Measurements from ENCODE around the gene SYT8.

The SYT8 gene

DNA sequence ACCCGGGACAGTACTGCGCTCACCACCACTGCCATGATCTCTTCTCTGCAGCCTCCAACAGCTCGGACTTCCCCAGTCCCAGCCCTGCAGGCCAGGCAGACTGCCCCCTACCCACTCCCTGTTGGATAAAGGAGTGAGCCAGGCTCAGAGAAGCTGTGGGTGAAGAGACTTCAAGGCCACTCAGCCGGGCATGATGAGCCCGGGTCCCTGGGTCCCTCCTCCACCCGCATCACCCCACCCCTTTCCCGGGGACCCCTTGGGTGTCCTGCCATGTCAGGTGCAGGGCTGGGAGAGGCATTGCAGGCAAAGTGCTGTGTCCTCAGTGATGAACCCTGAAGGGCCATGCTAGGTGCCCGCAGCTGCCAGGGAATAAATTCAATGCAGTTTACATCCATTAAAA lies 32.6 kb downstream of the SYT8 start:
- no peak overlapping the region for H3K4me3 ChIP-seq (ENCODE audit: low read depth, low read length)
- DNase-seq (ENCODE audit: low read depth) = no peak
- TF ChIP-seq, protein P1, sequence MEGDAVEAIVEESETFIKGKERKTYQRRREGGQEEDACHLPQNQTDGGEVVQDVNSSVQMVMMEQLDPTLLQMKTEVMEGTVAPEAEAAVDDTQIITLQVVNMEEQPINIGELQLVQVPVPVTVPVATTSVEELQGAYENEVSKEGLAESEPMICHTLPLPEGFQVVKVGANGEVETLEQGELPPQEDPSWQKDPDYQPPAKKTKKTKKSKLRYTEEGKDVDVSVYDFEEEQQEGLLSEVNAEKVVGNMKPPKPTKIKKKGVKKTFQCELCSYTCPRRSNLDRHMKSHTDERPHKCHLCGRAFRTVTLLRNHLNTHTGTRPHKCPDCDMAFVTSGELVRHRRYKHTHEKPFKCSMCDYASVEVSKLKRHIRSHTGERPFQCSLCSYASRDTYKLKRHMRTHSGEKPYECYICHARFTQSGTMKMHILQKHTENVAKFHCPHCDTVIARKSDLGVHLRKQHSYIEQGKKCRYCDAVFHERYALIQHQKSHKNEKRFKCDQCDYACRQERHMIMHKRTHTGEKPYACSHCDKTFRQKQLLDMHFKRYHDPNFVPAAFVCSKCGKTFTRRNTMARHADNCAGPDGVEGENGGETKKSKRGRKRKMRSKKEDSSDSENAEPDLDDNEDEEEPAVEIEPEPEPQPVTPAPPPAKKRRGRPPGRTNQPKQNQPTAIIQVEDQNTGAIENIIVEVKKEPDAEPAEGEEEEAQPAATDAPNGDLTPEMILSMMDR (IDR thresholded peaks at IDR 0.05; ENCODE audit: insufficient read depth, low read depth, low read length, missing control alignments) = no peak

DNA sequence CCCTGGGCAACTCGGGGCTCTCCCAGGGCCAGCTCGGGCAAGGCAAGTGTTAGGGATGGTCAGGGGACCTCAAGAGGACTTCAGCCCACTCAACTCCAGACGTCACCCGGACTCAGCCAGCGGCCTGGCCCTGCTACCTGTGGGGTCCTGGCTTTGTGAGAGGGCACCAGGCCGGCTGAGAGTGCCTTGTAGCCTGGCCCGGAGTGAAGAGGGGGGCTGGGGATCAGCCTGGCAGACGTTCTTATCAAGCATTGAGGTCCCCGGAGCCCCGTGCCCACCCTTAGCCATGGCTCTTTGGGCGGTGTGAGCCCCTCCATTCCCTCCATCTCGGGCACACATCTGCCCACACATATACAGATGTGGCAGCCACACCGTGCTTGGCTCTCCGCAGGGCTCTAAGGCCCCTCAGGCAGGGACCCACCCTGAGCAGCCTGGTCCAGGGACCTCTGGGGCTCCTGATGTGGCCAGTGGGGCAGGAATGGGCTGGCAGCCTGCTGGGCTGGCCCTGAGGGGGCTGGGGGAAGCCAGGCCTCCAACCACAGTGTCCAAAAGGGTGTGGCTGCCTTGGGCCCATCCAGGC lies 33.4 kb downstream of the SYT8 start:
- TF ChIP-seq, protein P1 (IDR thresholded peaks at IDR 0.05; ENCODE audit: insufficient read depth, low read depth, low read length, missing control alignments) = no peak
- no peak overlapping the region for H3K4me3 ChIP-seq (ENCODE audit: low read depth, low read length)

DNA sequence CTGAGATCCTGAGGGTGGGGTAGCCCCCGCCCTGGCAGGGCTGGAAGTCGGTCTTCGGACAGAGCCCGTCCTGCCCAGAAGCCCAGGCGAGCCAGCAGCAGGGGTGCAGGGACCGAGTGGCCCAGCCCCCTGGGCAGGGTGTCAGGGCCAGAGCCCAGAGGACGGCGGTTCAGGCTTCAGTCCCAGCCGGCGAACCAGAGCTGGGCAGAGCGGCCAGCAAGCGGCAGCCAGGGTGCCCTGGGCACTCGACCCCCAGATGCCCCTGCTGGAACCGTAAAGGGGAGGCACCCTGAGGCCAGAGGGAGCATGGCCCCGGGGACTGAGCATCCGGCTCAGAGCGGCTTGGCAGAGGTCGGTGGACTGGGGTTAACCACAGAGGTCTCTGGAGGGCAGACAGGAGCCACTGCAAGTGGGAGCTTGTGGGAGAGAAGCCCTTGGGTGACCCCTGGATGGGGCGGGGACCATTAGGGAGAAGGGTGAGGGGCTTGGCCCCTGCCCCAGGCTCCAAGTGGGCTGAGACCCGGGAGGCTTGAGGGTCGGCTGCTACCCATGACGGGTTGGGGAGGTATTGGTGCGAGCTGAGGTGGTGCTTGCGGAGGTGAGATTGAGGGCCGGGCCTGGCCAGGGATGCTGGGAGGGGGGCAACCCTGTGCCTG lies 34.0 kb downstream of the SYT8 start:
- TF ChIP-seq, protein P1 (IDR thresholded peaks at IDR 0.05; ENCODE audit: insufficient read depth, low read depth, low read length, missing control alignments) = no peak
- DNase-seq (ENCODE audit: low read depth) = no peak
- no peak overlapping the region for H3K4me3 ChIP-seq (ENCODE audit: low read depth, low read length)

More for the DNA sequence above, 33.4 kb downstream of the SYT8 start:
- DNase-seq (ENCODE audit: low read depth) = no peak

DNA sequence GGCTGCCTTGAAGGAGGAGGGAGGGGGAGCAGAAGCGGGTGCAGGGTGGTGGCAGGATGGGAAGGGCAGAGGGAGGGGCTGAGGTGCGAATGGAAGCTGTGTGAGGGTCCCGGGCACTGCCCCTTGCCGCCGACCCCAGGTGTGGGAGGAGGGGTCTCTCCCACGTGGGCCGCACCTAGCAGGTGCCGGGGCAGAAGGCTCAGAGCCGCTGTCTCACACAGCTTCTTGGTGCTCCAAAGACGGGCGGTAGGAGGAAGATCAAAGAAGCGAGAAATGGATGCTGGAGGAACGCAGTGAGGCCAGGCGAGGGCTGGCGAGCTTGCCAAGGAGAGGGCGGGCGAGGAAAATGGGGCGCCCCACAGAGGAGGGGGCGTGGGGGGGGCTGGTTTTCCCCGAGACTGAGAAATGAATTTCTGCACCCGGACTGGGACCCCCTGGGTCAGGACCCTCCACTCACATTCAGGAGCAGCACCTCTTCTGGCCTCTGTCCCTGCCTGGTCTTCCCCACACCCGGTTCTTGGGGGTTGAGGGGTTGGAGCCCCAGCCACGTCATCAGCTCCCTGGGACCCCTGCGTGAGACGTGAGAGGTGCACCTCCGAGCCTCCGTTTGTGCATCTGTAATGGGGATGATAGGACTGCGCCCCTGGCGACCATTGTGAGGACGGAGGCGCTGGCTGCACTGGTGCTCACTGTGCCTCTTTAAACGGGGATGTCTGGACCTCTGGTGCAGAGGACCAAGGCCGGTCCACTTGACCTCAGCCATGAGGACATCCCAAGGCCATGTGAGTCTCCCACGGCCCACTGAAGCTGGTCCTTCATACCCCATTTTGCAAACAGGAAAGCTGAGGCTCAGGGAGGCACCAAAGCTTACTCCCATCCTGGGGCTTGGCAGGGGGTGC lies 34.9 kb downstream of the SYT8 start:
- H3K4me3 ChIP-seq (ENCODE audit: low read depth, low read length) = no peak overlapping the region
- TF ChIP-seq, protein P1 (IDR thresholded peaks at IDR 0.05; ENCODE audit: insufficient read depth, low read depth, low read length, missing control alignments) = no peak
- no peak for DNase-seq (ENCODE audit: low read depth)

DNA sequence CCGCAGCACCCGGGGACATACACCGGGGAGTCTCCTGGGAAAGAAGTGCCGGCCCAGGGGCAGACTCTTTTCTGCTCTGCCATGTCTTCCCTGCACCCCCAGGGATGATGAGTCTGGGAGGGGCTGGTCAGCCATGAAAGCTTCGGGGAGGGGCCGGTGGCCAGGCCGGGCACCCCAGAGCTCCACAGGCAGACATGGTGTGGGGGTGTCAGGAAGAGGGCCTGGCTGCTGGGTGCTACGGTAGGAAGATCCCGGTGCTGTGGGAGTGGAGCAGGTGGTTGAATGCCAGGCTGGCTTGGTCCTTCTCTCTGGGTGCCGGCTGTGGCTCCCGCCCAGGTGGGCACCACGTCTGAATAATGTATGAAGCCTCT lies 35.5 kb downstream of the SYT8 start:
- TF ChIP-seq, protein P1 (IDR thresholded peaks at IDR 0.05; ENCODE audit: insufficient read depth, low read depth, low read length, missing control alignments) = no peak
- no peak for DNase-seq (ENCODE audit: low read depth)
- no peak overlapping the region for H3K4me3 ChIP-seq (ENCODE audit: low read depth, low read length)

DNA sequence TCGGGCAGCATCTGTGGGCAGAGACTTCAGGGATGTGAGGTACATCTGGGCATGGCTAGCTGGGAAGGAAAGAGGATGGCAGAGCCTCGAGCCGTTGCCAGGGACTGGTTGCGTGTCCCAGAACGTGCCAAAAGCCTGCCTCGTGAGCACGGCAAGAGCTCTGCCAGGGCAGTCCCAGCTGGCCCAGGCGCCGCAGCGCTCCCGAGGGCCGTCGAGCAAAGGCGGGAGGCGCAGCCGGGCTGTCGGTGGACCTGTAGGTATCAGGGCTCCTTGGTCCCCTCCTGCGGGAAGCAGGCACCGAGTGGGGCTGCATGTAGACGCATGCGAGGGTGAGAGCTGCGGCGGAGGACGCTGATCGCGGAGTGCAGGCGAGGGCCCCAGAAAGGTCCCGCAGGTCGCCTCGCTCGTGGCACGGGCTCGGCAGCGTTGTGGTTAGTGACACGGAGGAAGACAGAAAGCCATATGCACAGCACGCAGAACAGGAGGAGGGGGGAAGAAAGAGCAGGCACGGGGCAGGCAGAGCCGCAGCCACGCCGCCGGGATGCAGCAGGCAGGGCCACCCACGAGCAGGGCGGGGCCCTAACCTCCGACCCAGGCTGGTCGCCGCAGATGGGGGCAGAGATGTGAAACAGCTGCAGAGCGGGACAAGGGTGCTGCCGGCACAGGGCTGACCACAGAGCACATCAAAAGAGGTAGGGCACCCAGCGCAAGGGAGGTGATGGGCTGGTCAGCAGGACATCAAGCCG lies 36.1 kb downstream of the SYT8 start:
- H3K4me3 ChIP-seq (ENCODE audit: low read depth, low read length) = no peak overlapping the region
- DNase-seq (ENCODE audit: low read depth) = no peak
- TF ChIP-seq, protein P1 (IDR thresholded peaks at IDR 0.05; ENCODE audit: insufficient read depth, low read depth, low read length, missing control alignments) = no peak

All from GM12865 (cell line).